ENCODE data around the gene KCNG2. TPM values are rescaled to one million over a fixed set of nuclear protein-coding genes. Genes with fewer than 3 reads are reported as not detected.

Gene KCNG2
- total RNA-seq, 1 experiment from 2014 or later: not detected

- TF ChIP-seq FOSL1 (IDR thresholded peaks at IDR 0.05; ENCODE audit: low read depth) (no peak), YY1 (IDR thresholded peaks at IDR 0.05; ENCODE audit: extremely low read depth, insufficient replicate concordance, low read depth, low read length) (no peak)
Measured at GRCh38 chr18:79861687-79862086, 63.9 kb downstream of the KCNG2 start (continued).

- H3K9me2 ChIP-seq (ENCODE audit: insufficient read depth): no peaks in the 10 kb centered on the region
- no peaks in the 10 kb centered on the region for H3K9me3 ChIP-seq (ENCODE audit: control insufficient read depth in 1 of 2, insufficient read depth in 1 of 2, low read depth in 1 of 2, low read length in 2 of 2)
- ATAC-seq: no peak
- H3K27ac ChIP-seq (ENCODE audit: low read depth, low read length): no peak overlapping the region
- no peak overlapping the region for H2AFZ ChIP-seq (ENCODE audit: low read depth, low read length, poor library complexity, severe bottlenecking)
- ChIA-PET RAD21 (ENCODE audit: low non-redundant PET in 1 of 2, low total read pairs in 2 of 2, uncharacterized antibody in 2 of 2, unreplicated experiment in 2 of 2) (no interaction called here), CTCF (no interaction called here), POLR2A (no interaction called here)
- H4K20me1 ChIP-seq (ENCODE audit: insufficient read depth): no peaks in the 10 kb centered on the region
- no peak overlapping the region for H3K4me3 ChIP-seq (replicated peaks in 1 of 2; ENCODE audit: low read depth in 1 of 2, low read length in 2 of 2)
- TF ChIP-seq SIN3A (IDR thresholded peaks at IDR 0.05; ENCODE audit: low read depth): no peak
- no peak for TF ChIP-seq YY1 (IDR thresholded peaks at IDR 0.05; ENCODE audit: extremely low read depth, insufficient replicate concordance, low read depth, low read length)
- no peak for TF ChIP-seq EGR1 (IDR thresholded peaks at IDR 0.05; ENCODE audit: low read depth)
- TF ChIP-seq CBX3 (IDR thresholded peaks at IDR 0.05; ENCODE audit: low read depth): no peak
- TF ChIP-seq SP1 (IDR thresholded peaks at IDR 0.05; ENCODE audit: low read depth): no peak
- TF ChIP-seq FOSL1 (IDR thresholded peaks at IDR 0.05; ENCODE audit: low read depth): no peak
- DNase-seq (ENCODE audit: low read depth, low spot score): no peak
- H3K4me2 ChIP-seq (ENCODE audit: low read length): no peak overlapping the region
- no peaks in the 10 kb centered on the region for H3K79me2 ChIP-seq (ENCODE audit: insufficient read depth, low read length)
- no peak overlapping the region for H3K9ac ChIP-seq (ENCODE audit: low read length)
- intact Hi-C loops (cut with micrococcal nuclease): no loop called here
- 0 out of 2 replicates have a peak, but pooled peaks cover 8% of the 10 kb centered on the region for H3K27me3 ChIP-seq (ENCODE audit: insufficient read depth, low read length)
- H3K36me3 ChIP-seq (ENCODE audit: control insufficient read depth in 1 of 2, insufficient read depth in 2 of 2, low read length in 2 of 2): no peaks in the 10 kb centered on the region
- no TSS peak for BruUV-seq (replicated peaks)
- H3K4me1 ChIP-seq (ENCODE audit: control insufficient read depth in 1 of 2, insufficient read depth in 2 of 2, low read length in 2 of 2): no peaks in the 10 kb centered on the region
Measured at GRCh38 chr18:79862562-79862961, 64.8 kb downstream of the KCNG2 start.

GRCh38 chr18:79863161-79864005 is 65.6 kb downstream of the KCNG2 start:
- TF ChIP-seq FOSL1 (IDR thresholded peaks at IDR 0.05; ENCODE audit: low read depth): no peak
- no peak for TF ChIP-seq MAX (IDR thresholded peaks at IDR 0.05)
- TF ChIP-seq JUND (IDR thresholded peaks at IDR 0.05): no peak
- H3K9ac ChIP-seq (ENCODE audit: low read length): no peak overlapping the region
- no peaks in the 10 kb centered on the region for H3K4me1 ChIP-seq (ENCODE audit: control insufficient read depth in 1 of 2, insufficient read depth in 2 of 2, low read length in 2 of 2)
- no peaks in the 10 kb centered on the region for H4K20me1 ChIP-seq (ENCODE audit: insufficient read depth)
- no peak overlapping the region for H3K4me3 ChIP-seq (replicated peaks in 1 of 2; ENCODE audit: low read depth in 1 of 2, low read length in 2 of 2)
- no peaks in the 10 kb centered on the region for H3K36me3 ChIP-seq (ENCODE audit: control insufficient read depth in 1 of 2, insufficient read depth in 2 of 2, low read length in 2 of 2)
- H3K79me2 ChIP-seq (ENCODE audit: insufficient read depth, low read length): no peaks in the 10 kb centered on the region
- CTCF ChIA-PET: no interaction called here
- POLR2A ChIA-PET: no interaction called here
- 0 out of 2 replicates have a peak, but pooled peaks cover 8% of the 10 kb centered on the region for H3K27me3 ChIP-seq (ENCODE audit: insufficient read depth, low read length)
- H3K9me3 ChIP-seq (ENCODE audit: control insufficient read depth in 1 of 2, insufficient read depth in 1 of 2, low read depth in 1 of 2, low read length in 2 of 2): no peaks in the 10 kb centered on the region
- no peak overlapping the region for H3K4me2 ChIP-seq (ENCODE audit: low read length)
- ATAC-seq (no peak), DNase-seq (ENCODE audit: low read depth, low spot score) (no peak)
- no peak overlapping the region for H3K27ac ChIP-seq (ENCODE audit: low read depth, low read length)
- no TSS peak for BruUV-seq (replicated peaks)
- intact Hi-C loops (cut with micrococcal nuclease): no loop called here
- RAD21 ChIA-PET (ENCODE audit: low non-redundant PET in 1 of 2, low total read pairs in 2 of 2, uncharacterized antibody in 2 of 2, unreplicated experiment in 2 of 2): no interaction called here
- H2AFZ ChIP-seq (ENCODE audit: low read depth, low read length, poor library complexity, severe bottlenecking): no peak overlapping the region
- H3K9me2 ChIP-seq (ENCODE audit: insufficient read depth): no peaks in the 10 kb centered on the region

Measured in HCT116 (cell line).